NCI-H2171 treated with DMSO at 0.1 percent for 48 hours (cell line): ENCODE data around the gene OTUD3.
"Not testable (repeated sequence)": the region's sequence is repeated elsewhere in the genome, so short reads cannot be mapped to it uniquely, and the experiment has no call there.

ENCODE experiments used
- DNase-seq: peaks from one replicate; lab custom pipeline; 2025; lab: John Stamatoyannopoulos, UW

OTUD3 gene, protein sequence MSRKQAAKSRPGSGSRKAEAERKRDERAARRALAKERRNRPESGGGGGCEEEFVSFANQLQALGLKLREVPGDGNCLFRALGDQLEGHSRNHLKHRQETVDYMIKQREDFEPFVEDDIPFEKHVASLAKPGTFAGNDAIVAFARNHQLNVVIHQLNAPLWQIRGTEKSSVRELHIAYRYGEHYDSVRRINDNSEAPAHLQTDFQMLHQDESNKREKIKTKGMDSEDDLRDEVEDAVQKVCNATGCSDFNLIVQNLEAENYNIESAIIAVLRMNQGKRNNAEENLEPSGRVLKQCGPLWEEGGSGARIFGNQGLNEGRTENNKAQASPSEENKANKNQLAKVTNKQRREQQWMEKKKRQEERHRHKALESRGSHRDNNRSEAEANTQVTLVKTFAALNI

DNA sequence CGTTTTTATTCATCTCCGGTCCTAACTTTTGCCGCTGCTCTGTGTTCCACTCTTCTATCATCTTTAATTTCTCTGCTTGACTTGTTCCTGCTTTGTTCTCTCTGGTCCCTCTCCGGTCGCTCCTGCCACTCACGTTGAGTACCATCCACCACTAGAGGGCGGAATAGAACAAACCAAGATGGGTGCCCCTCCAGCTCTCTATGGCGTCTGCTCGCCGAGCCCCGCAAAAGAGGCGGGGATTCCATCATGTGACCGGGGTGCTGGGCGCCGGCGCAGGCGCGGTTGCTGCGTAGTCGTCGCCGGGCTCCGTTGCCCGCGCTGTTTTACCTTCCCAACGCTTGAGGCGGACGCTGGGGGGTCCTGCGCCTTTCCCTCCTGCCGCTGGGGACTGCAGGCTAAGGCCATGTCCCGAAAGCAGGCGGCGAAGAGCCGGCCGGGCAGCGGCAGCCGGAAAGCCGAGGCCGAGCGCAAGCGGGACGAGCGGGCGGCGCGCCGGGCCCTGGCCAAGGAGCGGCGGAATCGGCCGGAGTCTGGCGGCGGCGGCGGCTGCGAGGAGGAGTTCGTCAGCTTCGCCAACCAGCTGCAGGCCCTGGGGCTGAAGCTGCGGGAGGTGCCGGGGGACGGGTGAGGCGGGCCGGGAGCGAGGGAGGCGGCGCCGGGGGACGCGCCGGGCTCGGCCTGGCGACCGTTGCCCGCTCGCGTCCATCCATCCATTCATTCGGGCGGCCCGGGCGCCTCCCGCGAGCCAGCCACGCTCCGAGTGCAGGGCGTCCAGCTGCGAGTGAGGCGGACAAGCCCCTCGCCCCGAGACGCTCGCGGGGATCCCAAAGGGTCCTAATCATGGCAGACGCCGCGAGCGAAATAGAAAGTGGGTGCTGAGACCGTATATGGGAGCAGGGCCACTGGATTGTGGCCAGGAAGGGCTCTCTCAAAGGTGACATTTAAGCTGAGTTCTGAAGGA, at the start of gene OTUD3:
Gene OTUD3 (plus strand): TSS at position 285 of the 961 bp plus-strand sequence. CDS start 119 bp downstream, at position 404.
- peak; percentile 98 for DNase-seq

DNA sequence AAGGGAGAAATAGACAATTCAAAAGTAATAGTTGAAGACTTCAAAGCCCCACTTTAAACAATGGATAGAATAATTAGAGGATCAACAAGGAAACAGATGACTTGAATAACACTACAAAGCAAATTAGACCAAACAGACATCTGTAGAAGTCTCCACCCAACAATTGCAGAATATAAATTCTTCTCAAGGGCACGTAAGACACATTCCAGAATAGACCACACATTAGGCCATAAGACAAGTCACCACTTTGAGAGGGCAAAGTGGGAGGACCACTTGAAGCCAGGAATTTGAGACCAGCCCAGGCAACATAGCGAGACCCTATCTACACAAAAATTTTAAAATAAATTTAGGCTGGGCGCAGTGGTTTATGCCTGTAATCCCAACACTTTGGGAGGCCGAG, 46.6 kb upstream of the OTUD3 start:
- DNase-seq: no peak

DNA sequence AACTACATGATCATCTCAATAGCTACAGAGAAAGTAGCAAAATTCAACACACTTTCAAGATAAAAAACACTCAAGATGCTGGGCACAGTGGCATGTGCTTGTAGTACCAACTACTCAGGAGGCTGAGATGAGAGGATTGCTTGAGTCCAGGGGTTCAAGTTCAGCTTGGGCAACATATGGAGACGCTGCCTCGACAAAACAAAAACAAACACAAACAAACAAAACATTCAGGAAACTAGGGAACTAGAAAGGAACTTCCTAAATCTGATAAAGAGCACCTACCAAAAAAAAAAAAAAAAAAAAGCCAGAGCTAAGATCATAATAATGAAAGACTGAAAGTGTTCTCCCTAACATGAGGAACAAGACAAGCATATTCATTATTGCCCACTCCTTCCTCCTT, 44.3 kb upstream of the OTUD3 start:
- no peak for DNase-seq

DNA sequence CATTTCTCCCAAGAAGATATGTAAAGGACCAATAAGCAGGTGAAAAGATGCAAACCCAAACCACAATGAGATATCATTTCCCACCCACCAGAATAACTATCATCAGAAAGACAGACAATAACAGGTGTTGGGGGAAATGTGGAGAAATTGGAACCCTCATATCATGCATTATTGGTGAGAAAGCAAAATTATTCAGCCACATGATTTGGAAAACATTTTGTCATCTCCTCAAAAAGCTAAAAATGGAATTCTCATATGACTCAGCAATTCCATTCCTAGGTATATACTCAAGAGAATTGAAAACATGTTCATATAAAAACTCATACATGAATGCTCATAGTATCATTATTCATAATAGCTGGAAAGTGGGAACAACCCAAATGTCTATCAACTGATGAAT, 42.0 kb upstream of the OTUD3 start:
- no peak for DNase-seq

DNA sequence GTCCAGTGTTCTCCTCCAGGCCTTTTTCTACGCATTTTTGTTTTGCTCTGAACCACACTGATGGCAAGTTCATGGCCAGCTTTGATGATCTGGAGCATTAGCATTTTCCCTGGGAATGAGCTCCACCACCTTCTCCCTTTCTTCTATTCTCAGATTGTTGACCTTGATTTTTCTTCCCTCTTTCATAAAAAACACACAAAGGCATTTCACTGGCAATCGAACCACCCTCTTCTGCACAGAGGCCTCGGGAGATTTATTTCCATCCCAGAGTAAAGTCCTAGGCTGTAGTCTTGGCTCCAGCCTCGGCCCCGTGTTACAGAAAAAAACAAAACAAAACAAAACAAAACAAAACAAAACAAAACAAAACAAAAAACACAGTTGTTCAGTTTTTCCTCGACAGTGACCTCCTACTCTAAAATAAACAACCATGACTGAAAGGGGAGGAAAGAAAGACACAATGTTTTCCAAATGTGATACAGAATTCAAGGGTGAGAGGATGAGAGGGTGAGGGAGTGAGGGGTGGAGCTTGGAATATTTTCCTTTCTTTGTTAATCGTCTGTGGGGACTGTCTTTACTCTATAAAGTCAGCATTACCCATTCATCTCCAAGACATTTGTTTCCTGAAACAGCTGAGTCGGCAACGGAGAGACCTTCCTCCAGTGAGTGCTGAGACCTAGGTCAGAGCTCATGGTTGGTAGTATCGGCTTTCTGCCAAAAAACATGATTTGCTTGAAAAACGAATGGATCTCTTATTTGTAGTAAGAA, 37.3 kb upstream of the OTUD3 start:
- no peak for DNase-seq

DNA sequence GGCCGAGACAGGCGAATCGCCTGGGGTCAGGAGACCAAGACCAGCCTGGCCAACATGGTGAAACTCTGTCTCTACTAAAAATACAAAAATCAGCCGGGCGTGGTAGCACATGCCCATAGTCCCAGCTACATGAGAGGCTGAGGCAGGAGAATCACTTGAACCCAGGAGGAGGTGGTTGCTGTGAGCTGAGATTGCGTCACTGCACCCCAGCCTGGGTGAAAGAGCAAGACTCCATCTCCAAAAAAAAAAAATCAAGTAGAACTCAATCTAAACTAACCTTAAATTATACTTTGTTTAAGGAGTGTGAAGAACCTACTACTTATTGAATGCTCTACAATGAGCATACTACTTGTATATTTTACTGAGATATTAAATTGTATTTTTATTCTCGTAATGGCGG, 36.6 kb upstream of the OTUD3 start:
- DNase-seq: no peak

DNA sequence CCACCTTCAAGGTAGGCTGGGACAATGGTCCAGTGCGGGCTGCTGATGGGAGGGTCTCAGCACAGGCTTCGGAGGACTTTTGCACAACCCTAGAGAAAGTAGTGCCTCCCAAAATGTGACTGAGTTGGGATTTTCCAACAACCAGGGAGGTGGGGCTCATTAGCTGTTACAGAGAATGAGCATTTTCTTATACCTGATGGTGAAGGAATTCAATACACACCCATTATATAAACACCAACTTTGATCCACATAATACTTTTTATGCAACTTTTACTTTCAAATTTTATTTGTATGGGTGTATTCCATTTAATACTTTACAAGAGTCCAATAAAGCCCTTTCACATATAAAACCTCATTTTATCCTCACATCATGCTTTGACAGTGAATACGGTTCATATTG, 35.9 kb upstream of the OTUD3 start:
- DNase-seq: no peak

DNA sequence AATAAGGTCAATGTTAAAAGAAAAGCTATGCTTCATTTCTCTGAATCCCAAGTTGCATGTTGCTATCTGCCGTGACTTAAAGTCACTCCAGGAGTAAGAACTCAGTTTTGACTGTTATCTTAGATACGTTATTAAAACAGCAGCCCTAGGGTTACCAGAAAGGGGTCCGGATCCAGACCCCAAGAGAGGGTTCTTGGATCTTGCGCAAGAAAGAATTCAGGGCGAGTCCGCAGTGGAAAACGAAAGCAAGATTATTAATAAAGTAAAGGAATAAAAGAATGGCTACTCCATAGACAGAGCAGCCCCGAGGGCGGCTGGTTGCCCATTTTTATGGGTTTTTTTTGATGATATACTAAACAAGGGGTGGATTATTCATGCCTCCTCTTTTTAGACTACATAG, 34.9 kb upstream of the OTUD3 start:
- not testable (repeated sequence) for DNase-seq

DNA sequence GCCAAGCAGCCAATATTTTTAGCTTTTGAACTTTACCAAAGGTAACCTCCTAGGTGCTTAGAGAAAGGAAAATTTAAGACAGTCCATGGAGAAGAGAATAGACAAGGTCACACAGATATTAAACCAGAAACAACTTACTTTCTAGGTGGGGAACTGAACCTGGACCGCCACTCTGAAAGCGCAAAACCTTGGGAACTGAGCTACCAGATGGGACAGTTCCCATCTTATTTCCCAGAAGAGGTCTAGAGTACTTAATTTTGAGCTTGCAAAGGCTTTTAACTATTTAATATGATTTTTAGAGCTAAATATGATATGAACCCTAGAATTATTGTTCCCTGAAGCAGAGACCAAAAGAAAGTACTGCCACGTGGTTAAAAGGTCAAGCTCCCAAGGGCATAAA, 32.9 kb upstream of the OTUD3 start:
- DNase-seq: not testable (repeated sequence)

DNA sequence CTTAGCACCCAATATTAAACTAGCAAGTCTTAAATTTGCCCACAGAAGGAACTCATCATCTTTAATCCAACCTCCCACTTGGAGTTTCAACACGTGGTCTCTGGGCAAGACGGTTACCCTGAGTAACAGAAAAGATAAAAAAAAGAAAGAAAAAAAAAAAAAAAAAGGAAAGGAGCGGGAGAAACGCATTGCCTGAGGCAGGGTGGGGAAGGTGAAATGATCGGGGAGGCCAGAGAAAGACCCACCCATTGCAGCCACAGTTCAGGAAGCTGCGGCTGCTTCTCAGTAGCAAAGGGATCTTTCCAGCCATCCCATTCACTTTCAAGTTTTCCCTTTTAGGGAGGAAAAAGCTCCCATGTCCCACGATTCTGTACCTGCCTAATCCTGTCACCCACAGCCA, 32.0 kb upstream of the OTUD3 start:
- DNase-seq: no peak

DNA sequence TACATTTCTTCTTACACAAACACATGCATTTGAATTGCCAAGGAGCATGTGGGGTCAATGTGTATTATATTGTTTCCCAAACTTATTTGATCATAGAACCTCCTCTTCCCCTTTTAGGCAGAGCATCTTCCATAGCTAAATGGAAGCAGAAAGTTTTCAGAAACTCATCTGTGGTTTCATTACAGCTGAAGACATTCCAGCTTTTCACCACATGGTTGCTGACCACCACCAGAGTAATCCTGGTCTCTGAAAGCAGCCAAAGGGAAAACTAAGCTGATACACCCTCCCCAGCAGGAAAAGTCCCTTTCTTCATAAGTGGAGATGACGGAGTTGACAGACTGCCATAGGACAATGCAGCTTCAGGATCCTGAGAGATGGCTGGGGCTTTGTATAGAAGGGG, 30.2 kb upstream of the OTUD3 start:
- no peak for DNase-seq

DNA sequence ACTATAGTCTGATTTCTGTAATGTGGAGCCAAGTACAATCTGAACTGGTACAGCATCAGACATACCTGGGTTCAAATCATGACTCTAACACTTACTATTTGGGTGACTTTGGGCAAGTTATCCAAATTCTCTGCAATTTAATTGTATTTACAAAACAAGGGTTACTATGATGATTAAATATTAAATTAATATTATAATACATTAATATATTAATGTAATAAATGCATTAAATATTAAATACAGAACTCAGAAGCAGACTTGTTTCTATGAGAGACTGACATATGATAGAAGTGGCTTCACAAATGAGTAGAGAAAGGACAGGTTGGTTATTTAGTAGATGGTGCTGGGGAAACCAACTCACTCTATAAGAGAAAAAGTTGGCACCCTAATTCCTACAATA, 27.3 kb upstream of the OTUD3 start:
- no peak for DNase-seq

DNA sequence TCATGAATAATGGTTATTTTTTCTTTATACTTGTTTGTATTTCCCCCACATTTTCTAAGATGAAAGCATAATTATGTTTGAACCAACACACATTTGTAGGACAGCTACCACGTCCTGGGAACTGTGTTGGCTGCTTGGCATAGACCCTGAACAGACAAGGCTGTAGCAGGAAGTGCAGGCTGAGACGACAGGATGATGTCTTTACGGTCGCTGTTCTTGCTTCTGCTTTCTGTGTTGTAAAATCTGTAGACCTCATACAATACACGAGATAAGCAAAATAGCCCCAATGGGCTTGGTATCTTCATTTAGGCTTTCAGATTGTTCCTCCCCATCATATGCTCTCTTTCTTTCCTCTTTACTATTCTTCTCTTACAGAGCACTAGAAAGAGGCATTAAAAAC, 23.3 kb upstream of the OTUD3 start:
- DNase-seq: no peak

DNA sequence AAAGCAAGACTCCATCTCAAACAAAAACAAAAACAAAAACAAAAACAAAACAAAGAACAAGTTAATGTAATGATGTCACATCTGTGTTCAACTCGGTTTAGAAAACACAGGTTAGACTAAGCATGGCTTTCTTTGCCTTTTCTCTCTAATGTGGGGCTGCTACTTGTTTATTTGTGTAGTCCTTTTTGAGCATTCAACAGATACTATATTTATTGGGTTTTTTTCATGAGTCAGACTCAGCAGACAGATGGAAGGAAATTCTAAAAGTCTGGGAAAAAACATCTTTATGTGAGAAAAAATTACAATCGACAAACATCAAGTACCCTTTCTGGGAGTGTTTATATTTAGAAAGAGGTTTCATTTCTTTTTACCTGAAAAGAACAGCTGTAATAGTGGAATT, 22.3 kb upstream of the OTUD3 start:
- no peak for DNase-seq

DNA sequence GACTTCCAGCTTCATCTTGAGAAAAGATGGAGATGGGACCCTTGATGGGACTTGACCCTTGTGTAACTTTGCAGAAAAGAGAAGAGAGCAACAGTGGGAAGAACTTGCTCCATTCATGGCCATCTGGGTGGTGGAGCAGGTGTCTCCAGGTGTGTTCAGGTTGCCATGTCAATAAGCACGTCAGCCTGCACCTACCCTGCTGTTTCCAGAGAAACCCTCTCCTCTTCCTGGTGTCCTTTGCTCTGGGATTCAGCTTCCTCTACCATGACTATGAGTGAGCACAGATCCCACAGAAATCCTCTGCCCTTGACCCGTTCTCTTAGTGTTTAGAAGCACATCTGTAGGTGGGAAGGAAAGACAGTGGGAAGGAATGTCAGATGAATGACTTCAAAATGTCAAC, 21.8 kb upstream of the OTUD3 start:
- no peak for DNase-seq

DNA sequence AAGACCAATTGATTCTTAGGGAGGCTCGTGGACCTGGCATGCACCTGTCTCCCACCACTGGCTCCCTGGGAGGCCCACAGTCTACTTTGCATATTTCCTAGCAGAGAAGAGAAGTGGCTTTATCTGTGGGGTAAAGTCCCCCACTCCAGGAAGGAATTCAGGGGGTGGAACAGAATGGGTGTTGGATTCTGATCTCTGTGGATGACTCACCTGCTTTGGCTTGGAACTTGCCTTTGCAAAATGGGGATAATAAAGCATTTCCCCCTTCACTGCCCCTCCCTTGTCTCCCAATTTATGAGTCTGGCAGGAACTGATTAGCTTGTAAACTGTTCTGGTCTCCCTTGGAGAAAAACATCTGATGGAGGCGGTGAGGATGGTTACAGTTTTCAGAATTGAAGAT, 21.2 kb upstream of the OTUD3 start:
- DNase-seq: no peak

DNA sequence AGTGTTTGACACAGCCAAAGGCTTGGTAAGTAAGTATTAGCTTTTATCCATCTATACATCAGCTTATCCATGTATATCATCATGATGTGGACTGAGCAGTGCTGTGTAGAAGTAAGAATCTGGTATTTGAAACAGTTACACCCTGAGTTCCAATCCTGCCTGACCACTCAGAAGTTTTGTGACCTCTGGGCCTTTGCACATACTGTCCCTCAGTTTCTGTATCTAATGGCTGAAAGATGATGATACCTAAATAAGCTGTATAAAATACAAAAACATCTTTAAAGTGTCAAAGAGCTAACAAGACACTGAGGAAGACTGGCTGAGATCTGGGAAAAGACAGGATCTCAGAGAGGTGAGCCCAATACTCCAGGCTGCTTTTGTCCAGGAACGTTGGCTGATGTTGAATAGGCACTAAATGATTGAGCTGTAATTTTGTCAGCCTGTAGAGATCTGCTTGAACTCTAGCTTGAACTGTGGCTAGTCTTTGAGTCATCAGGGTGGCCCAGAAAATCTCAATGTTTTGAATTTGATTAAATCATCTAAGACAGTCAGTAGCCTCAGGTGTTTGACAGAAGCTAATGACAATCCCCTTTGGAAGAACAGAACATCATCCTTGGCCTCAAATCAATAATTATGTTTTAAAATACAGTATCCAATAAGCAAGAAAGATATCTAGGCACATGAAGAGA, 20.2 kb upstream of the OTUD3 start:
- no peak for DNase-seq

DNA sequence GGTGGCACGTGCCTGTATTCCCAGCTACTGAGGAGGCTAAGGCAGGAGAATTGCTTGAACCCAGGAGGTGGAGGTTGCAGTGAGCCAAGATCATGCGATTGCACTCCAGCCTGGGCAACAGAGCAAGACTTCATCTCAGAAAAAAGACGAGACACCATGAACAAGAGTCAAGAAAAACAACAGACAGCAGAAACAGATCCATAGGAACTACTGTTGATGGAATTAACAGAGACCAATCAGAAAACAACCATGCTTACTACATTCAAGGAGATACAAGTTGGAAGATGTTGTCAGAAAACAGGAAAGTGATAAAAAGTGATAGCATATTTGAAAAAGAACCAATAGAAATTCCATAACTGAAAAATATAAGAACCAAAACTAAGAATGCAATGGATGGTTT, 19.3 kb upstream of the OTUD3 start:
- no peak for DNase-seq

DNA sequence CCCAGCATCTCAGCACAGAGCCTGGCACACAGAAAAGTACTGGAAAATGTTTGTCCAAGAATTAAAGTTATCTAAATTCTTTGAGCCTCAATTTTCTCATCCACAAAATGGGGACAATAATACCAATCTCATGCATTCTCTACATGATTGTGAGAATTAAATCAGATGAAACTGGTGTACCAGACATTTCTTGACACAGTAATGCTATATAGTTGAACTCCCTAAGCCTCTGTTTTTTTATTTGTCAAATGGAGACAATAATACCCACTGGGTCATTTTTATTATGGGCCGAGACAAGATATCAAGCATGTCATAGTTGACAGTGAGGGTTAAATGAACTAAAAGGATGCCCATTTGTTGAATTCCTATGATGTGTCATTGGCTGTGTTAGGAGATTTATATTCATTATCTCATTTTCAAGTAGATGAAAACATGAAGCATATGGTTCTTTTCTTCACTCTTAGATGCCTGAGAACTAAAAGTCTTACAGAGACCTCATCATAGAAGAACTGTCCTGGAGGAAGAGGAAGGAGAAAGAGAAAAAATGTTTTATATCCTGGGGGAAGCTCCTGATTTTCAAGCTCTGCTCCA, 17.5 kb upstream of the OTUD3 start:
- DNase-seq: no peak

DNA sequence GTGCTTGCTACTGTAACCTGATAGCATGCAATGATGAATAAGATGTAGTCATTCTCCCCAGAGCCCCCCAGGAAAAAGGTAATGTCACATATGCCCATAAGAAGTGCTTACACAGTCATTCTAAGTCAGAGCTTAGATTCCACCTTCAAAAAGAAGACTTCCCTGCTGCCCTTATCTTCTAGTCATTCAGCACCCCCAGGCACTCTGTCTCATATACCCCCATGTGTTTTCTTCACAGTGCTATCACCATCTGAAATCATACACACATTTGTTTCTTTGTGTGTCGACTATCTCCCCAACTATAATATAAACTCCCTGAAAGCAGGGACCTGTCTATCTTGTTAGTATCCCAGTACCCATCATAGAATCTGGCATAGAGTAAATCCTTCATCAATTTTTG, 16.2 kb upstream of the OTUD3 start:
- no peak for DNase-seq

DNA sequence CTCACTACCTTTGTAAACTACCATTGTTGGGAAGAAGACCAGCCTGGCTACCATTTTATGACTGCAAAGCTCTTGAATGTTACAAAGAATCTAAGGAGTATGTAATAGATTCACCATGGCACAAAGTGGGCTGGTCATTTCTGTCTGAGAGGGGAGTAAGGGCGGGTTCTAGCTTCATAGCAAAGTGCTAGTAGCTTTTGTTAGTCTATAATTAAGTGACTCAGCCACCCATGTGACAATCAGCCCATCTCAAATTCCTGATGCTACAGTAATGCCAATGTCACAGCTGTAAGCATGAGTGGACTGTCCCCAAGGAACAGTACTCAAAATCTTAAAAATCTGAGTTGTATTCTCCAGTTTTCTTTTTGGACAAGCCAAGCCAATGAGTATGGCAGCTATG, 15.4 kb upstream of the OTUD3 start:
- peak; percentile 53 for DNase-seq
